Left renal pelvis (tissue), 4 donors: ENCODE data around the gene MYO9B. TPM values are rescaled to one million over a fixed set of nuclear protein-coding genes. Genes with fewer than 3 reads are reported as not detected.
A peak's percentile ranks its signal among the peaks of the same experiment; 100 is the strongest.

Experiments used
- DNase-seq, 4 donors: peaks; one replicate each; pipeline ENCODE4 v3.0.0-alpha.2; 2013; ENCODE audit warnings: low read depth in 4 of 4, low spot score in 3 of 4
- polyA plus RNA-seq, 4 donors: library from polyadenylated mRNA; unstranded; fragments of 120-200 nt; gene quantifications; one replicate each; pipeline ENCODE4 v1.2.1, GENCODE V29; 2013; ENCODE audit not compliant: insufficient read length in 4 of 4

Gene MYO9B
- polyA plus RNA-seq, 4 donors: 42.1 to 68.3 (median 52.2) TPM

- no peak for DNase-seq
Observed at GRCh38 chr19:17109962-17110598, 34.5 kb downstream of the MYO9B start.

DNA sequence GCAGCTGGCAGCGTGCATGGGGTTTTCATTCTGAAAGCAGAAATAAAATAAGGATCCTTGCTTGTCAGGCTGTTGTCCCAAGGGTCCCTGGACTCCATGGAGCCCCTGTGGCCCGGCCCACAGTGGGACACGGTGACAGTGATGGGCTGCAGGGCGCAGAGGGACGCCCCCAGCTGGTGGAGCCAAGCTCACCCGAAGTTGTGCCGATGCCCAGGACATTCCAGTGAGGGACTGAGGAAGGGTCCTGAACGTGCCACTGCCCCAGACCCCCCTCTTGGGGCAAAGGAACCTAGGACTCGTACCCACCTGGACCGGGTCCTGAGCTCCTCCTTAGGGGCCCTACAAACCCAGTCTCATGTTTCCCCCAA lies 35.0 kb downstream of the MYO9B start:
- no peak for DNase-seq

DNA sequence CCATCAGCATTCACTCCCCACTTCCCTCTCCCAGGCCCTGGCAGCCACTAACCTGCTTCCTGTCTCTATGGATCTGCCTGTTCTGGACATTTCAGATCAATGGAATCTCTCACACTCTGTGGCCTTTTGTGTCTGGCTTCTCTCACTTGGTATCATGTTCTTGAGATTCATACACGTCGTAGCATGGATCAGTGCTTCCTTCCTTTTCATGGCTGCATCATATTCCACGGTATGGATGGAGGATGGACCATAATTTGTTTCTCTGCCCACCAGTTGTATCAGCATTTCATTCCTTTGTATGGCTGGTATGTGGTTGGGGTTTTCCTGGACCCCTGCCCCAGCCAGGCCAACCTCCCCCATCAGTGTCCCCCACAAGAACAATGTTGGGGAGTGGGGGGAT lies 36.2 kb downstream of the MYO9B start:
- no peak for DNase-seq

DNA sequence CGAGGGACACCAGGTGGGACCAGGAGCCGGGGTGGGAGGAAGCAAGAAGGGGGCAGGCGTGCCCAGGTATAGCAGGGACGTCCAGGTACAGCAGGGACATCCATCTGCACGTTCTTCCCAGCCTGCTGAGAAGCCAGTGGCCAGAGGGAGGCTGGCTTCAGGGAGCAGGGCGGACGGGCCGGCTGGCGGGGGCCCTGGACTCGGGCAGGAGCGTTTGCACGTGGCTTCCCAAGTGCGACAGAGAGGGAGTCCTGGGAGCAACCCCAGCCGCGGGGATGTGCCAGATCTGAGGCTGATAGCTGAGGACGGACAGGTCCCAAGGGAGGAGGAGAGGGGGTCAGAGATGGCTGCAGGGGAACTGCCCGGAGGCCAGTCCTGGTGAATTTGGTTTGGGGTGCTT lies 36.7 kb downstream of the MYO9B start:
- no peak for DNase-seq

GRCh38 chr19:17112700-17113099 lies 37.1 kb downstream of the MYO9B start:
- no peak for DNase-seq

- no peak for DNase-seq
Observed at GRCh38 chr19:17113127-17113785, 37.7 kb downstream of the MYO9B start.

DNA sequence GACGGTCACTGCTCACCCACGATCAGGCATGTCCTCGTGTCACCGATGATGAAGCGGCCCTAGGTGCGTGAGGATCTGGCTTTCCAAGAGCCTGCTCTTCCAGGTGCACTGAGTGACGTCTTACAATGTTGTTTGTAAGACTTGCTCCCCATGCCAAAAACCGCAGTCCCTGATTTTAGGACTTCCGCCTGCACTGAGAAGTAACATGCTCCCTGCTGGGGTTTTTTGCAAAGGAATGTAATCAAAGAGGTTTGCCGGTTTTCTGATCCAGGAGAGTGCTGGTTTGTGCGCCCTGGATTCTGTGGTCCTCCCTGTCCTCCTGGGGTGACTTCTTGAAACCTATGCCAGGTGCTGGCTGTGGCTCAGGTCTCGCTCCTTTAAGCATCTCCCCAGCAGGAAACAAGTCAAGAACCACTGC lies 38.8 kb downstream of the MYO9B start:
- no peak for DNase-seq

DNA sequence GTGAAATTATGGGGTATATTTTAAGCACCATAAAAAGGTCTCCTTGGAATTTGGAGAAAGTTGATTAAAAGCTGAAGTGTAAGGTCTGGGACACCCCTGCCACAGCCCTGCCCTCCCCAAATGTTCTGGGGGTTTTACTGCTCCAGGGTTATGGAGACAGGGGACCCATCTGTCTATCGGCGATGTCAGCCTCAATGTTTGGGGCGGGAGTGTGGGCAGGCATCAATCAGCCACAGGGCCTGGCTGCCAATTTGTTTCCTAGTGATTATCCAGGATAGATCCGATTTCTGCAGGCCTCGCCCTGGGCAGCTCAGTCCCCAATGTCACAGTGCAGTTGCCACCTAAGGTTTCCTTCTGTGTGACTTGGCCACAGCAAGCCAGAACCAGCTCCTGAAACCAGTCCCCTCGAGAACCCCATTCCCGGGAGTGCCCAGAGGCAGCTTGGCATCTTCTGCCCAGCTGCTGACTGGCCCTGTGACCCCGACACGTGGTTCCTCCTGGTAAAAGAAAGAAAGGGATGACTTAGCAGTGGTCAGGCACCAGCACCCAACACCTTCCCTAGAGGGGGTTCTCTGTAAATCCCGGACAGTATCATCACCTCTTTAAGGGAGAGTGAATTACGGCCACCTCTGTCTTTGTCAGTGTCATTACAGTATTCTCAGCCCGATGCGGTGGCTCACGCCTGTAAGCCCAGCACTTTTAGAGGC lies 41.6 kb downstream of the MYO9B start:
- DNase-seq: no peak

DNA sequence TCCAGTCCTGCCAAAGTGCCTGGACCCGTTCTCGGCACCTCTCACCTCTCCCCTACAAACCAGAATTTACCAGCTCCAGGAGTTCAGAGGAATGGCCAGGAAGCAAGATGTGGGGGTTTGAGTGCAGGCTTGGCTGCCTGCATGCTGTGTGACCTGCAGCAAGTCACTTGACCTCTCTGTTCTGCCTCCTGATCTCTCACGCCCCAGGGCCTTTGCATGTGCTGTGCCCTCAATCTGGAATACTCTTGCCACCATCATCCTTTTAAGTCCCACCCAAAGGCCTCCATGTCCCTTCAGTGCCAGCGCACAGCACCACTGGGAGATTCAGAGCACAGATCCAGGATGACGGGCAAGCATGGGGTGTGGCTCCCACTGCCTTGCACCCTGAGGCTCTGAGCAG lies 43.4 kb downstream of the MYO9B start:
- no peak for DNase-seq

GRCh38 chr19:17121736-17122293 lies 46.2 kb downstream of the MYO9B start:
- no peak for DNase-seq

- DNase-seq: no peak
Observed at GRCh38 chr19:17123041-17123440, 47.5 kb downstream of the MYO9B start.

DNA sequence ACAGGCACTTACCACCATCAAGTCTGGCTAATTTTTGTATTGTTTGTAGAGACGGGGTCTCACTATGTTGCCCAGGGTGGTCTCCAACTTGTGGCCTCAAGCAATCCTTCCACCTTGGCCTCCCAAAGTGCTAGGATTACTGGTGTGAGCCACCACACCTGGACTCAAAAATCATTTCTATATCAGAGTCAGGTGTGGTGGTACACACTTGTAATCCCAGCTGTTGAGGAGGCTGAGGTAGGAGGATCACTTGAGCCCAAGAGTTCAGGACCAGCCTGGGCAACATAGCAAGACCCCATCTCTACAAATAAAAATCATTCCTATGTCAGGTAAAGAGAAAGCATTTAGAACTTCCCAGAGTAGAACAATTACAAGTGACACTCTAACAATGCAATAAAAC lies 48.4 kb downstream of the MYO9B start:
- DNase-seq: no peak

- no peak for DNase-seq
Observed at GRCh38 chr19:17125062-17125727, 49.6 kb downstream of the MYO9B start.

GRCh38 chr19:17125728-17126677 lies 50.4 kb downstream of the MYO9B start:
- no peak for DNase-seq

DNA sequence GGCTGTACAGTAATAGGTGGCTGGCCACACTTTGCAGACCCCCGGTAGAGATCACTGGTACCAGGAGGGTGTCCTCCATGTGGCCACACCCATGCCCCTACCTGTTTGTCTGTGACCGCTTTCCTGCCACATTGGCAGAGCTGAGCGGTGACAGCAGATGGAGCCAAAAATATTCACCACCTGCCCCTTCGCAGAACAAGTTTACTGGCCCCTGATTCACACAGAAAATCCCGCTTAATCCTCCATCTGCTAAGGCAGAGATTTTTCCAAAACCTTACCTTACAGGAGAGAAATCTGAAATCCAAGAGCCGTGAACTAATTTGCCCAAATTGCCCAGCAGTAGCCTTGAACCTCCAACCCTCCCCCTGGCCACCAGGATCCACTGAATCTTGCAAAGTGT lies 52.1 kb downstream of the MYO9B start:
- no peak for DNase-seq

- no peak for DNase-seq
Observed at GRCh38 chr19:17128403-17128802, 52.8 kb downstream of the MYO9B start.

DNA sequence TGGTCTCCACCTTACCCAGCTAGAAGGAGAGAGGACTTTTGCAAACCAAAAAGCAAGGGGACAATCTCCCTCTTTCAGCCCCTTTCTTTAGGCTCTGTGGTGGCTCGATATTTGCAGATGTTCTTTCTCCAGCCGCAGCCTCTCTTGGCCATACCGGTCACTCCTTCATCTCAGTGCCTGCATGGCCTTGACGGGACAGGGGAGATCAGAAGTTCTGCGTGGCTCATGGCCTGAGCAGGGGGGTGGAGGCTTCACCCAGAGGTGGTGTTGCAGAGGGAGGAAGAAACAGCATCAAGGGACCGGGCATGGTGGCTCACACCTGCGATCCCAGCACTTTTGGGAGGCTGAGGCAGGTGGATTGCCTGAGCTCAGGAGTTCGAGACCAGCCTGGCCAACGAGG lies 53.2 kb downstream of the MYO9B start:
- no peak for DNase-seq

DNA sequence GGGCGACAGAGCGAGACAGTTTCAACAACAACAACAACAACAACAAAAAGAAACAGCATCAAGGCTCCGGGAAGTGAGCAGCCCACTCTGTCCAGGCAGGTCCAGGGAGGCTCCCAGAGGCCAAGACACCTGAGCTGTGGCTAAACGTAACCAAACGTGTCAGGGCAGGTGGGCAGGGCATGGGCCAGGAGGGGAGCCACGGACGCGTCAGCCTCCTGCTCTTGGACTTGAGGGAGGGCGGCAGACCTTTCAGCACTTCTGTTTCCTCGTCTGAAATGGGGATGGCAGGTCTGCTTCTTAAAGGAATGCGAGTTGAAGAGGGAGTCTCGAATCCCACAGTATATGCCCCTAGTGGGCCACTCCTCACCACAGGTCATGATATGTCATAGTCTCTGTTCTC lies 53.8 kb downstream of the MYO9B start:
- no peak for DNase-seq

DNA sequence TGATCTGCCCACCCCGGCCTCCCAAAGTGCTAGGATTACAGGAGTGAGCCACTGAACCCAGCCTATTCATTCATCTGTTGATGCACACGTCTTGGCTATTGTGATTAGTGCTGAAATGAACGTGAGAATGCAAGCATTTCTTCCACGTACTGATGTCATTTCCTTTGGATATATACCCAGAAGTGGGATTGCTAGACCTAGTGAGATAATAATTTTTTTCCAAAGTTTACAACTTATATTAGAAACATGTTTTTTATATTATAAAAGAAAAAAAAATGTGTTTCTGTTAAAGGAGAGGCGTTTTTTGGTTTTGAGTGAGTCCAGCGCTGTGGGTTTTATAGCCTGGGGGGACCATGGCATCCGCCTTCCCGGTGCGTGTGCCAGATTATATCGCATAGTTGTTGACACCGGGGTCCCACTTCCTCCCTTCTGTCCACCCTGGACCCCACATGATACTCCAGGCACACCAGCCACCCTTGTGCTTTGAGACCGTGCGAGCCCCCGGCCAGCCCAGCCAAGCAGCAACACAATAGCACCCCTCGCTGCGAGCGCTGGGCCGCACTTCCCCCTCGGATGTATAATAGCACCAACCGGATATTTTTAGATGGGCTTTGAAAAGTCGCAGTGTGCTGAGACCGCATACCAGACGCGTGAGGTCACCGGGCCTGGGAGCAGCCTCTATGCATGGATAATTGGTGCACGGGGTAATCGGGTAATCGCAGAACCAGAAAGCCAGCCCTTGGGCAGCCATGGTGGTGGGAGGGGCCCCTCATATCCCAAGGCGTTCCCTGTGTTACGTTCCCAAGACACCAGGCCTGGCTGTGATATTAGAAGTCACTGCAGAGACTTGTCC lies 59.6 kb downstream of the MYO9B start:
- peak; percentile 81 to 92 (median 90) for DNase-seq
